ENCODE measurements around the gene SEC14L1.

SEC14L1 gene

GRCh38 chr17:77160875-77161530 is 20.2 kb downstream of the SEC14L1 start:
- no peak for TF ChIP-seq CTCF (IDR thresholded peaks at IDR 0.05; ENCODE audit: low read depth, low read length, missing control alignments)
- H3K4me3 ChIP-seq (replicated peaks; ENCODE audit: low read depth, low read length), result no peak overlapping the region
- no peak for DNase-seq (ENCODE audit: extremely low read depth, low read depth)

- H3K4me3 ChIP-seq (replicated peaks; ENCODE audit: low read depth, low read length), result no peak overlapping the region
- TF ChIP-seq CTCF (IDR thresholded peaks at IDR 0.05; ENCODE audit: low read depth, low read length, missing control alignments), result no peak
- DNase-seq (ENCODE audit: extremely low read depth, low read depth), result no peak
Observed at GRCh38 chr17:77161953-77162352, 21.2 kb downstream of the SEC14L1 start.

GRCh38 chr17:77163001-77163400 is 22.2 kb downstream of the SEC14L1 start:
- no peak for DNase-seq (ENCODE audit: extremely low read depth, low read depth)
- TF ChIP-seq CTCF (IDR thresholded peaks at IDR 0.05; ENCODE audit: low read depth, low read length, missing control alignments), result no peak

GRCh38 chr17:77163511-77164280 is 22.9 kb downstream of the SEC14L1 start:
- no peak for TF ChIP-seq CTCF (IDR thresholded peaks at IDR 0.05; ENCODE audit: low read depth, low read length, missing control alignments)
- no peak for DNase-seq (ENCODE audit: extremely low read depth, low read depth)

More at GRCh38 chr17:77163001-77163400, 22.2 kb downstream of the SEC14L1 start:
- no peak overlapping the region for H3K4me3 ChIP-seq (replicated peaks; ENCODE audit: low read depth, low read length)

GRCh38 chr17:77164483-77165091 is 23.8 kb downstream of the SEC14L1 start:
- H3K4me3 ChIP-seq (replicated peaks; ENCODE audit: low read depth, low read length), result no peak overlapping the region
- DNase-seq (ENCODE audit: extremely low read depth, low read depth), result no peak
- no peak for TF ChIP-seq CTCF (IDR thresholded peaks at IDR 0.05; ENCODE audit: low read depth, low read length, missing control alignments)

More at GRCh38 chr17:77163511-77164280, 22.9 kb downstream of the SEC14L1 start:
- H3K4me3 ChIP-seq (replicated peaks; ENCODE audit: low read depth, low read length), result no peak overlapping the region

GRCh38 chr17:77165577-77165976 is 24.8 kb downstream of the SEC14L1 start:
- no peak for TF ChIP-seq CTCF (IDR thresholded peaks at IDR 0.05; ENCODE audit: low read depth, low read length, missing control alignments)
- H3K4me3 ChIP-seq (replicated peaks; ENCODE audit: low read depth, low read length), result no peak overlapping the region
- DNase-seq (ENCODE audit: extremely low read depth, low read depth), result no peak

Measured in HFF-Myc (cell line).